HCT116 (cell line): ENCODE results near the gene P4HA1.

Experiments used
- CBX3 ChIP-seq: IDR thresholded peaks from 2 replicates; pipeline ENCODE4 v1.6.1; 2012; ENCODE audit warnings: low read depth
- ELF1 ChIP-seq: IDR thresholded peaks from 2 replicates; pipeline ENCODE4 v1.6.1; 2012; ENCODE audit warnings: low read depth, borderline replicate concordance
- EZH2 ChIP-seq: fragments of 200-600 bp; sonication (generic); IDR thresholded peaks from 2 replicates; pipeline ENCODE4 v1.6.1; 2017; ENCODE audit warnings: antibody characterized with exemption, mixed run types
- FOSL1 ChIP-seq: IDR thresholded peaks from 2 replicates; pipeline ENCODE4 v1.6.1; 2012; ENCODE audit warnings: low read depth
- POLR2A ChIP-seq: IDR thresholded peaks from 2 replicates; pipeline ENCODE4 v1.7.0; 2011; ENCODE audit warnings: borderline replicate concordance; ENCODE audit not compliant: insufficient read depth, insufficient read length; ENCODE audit errors: extremely low read depth
- POLR2AphosphoS5 ChIP-seq: IDR thresholded peaks from 2 replicates; pipeline ENCODE4 v1.6.1; 2011; ENCODE audit warnings: mild to moderate bottlenecking, low read depth, low read length, moderate library complexity
- RAD21 ChIP-seq: IDR thresholded peaks from 2 replicates; pipeline ENCODE4 v1.6.1; 2012; ENCODE audit warnings: low read depth, mild to moderate bottlenecking
- SP1 ChIP-seq: IDR thresholded peaks from 2 replicates; pipeline ENCODE4 v1.6.1; 2012; ENCODE audit warnings: low read depth
- SRF ChIP-seq: IDR thresholded peaks from 2 replicates; pipeline ENCODE4 v1.6.1; 2012; ENCODE audit warnings: low read depth
- YY1 ChIP-seq: IDR thresholded peaks from 2 replicates; pipeline ENCODE4 v1.6.1; 2011; ENCODE audit warnings: low read length, low read depth, moderate library complexity, mild to moderate bottlenecking; ENCODE audit not compliant: insufficient replicate concordance; ENCODE audit errors: extremely low read depth
- ZNF274 ChIP-seq: fragments of 200-500 bp; sonication (Bioruptor generic); IDR thresholded peaks from 2 replicates; pipeline ENCODE4 v1.6.1; 2014; ENCODE audit warnings: mild to moderate bottlenecking, low read depth, low read length, inconsistent platforms
- TF ChIP-seq, protein P1 (sequence below): IDR thresholded peaks from 2 replicates; pipeline ENCODE4 v1.6.1; 2012; ENCODE audit warnings: low read depth
- TF ChIP-seq, protein P2 (sequence below): IDR thresholded peaks from 2 replicates; pipeline ENCODE4 v1.6.1; 2012
- TF ChIP-seq, protein P3 (sequence below), 3 experiments: fragments of 200-600 bp in 1 of 3; sonication (generic) in 1 of 3; IDR thresholded peaks in 2 of 3; conservative IDR thresholded peaks in 1 of 3; 2 replicates each; pipeline ENCODE4 v1.5.1; 2012 to 2017; ENCODE audit warnings: low read depth in 2 of 3, low read length in 2 of 3, antibody characterized with exemption in 1 of 3, borderline replicate concordance in 1 of 3, control low read depth in 1 of 3, mild to moderate bottlenecking in 1 of 3, mixed read lengths in 1 of 3, mixed run types in 1 of 3, moderate library complexity in 1 of 3; ENCODE audit not compliant: insufficient read depth in 1 of 3

DNA sequence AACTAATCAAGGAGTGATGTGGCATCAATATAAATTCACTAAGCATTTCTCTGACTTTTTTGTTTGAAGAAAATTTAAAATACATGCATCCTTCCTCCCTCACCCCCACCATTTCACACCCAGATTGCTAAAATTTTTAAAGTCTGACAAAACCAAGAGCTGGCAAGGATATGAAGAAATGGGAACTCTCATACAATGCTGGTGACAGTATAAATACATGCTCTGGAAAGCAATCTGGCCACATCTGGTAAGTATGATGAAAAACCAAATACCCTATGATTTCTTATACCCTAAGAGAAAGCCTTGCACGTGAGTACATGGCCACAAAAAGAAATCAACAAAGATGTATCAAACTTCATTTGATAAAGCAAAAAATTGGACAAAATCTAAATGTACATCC is 31.2 kb downstream of the P4HA1 start:
- TF ChIP-seq, protein P1, sequence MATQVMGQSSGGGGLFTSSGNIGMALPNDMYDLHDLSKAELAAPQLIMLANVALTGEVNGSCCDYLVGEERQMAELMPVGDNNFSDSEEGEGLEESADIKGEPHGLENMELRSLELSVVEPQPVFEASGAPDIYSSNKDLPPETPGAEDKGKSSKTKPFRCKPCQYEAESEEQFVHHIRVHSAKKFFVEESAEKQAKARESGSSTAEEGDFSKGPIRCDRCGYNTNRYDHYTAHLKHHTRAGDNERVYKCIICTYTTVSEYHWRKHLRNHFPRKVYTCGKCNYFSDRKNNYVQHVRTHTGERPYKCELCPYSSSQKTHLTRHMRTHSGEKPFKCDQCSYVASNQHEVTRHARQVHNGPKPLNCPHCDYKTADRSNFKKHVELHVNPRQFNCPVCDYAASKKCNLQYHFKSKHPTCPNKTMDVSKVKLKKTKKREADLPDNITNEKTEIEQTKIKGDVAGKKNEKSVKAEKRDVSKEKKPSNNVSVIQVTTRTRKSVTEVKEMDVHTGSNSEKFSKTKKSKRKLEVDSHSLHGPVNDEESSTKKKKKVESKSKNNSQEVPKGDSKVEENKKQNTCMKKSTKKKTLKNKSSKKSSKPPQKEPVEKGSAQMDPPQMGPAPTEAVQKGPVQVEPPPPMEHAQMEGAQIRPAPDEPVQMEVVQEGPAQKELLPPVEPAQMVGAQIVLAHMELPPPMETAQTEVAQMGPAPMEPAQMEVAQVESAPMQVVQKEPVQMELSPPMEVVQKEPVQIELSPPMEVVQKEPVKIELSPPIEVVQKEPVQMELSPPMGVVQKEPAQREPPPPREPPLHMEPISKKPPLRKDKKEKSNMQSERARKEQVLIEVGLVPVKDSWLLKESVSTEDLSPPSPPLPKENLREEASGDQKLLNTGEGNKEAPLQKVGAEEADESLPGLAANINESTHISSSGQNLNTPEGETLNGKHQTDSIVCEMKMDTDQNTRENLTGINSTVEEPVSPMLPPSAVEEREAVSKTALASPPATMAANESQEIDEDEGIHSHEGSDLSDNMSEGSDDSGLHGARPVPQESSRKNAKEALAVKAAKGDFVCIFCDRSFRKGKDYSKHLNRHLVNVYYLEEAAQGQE, result no peak
- no peak for TF ChIP-seq RAD21
- no peak for TF ChIP-seq POLR2AphosphoS5
- TF ChIP-seq, protein P2, sequence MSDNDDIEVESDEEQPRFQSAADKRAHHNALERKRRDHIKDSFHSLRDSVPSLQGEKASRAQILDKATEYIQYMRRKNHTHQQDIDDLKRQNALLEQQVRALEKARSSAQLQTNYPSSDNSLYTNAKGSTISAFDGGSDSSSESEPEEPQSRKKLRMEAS, result no peak
- no peak for TF ChIP-seq ELF1
- no peak for TF ChIP-seq ZNF274
- TF ChIP-seq, protein P3, sequence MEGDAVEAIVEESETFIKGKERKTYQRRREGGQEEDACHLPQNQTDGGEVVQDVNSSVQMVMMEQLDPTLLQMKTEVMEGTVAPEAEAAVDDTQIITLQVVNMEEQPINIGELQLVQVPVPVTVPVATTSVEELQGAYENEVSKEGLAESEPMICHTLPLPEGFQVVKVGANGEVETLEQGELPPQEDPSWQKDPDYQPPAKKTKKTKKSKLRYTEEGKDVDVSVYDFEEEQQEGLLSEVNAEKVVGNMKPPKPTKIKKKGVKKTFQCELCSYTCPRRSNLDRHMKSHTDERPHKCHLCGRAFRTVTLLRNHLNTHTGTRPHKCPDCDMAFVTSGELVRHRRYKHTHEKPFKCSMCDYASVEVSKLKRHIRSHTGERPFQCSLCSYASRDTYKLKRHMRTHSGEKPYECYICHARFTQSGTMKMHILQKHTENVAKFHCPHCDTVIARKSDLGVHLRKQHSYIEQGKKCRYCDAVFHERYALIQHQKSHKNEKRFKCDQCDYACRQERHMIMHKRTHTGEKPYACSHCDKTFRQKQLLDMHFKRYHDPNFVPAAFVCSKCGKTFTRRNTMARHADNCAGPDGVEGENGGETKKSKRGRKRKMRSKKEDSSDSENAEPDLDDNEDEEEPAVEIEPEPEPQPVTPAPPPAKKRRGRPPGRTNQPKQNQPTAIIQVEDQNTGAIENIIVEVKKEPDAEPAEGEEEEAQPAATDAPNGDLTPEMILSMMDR (IDR thresholded peaks at IDR 0.05 in 2 of 3, conservative IDR thresholded peaks at IDR 0.05 in 1 of 3; ENCODE audit: borderline replicate concordance in 1 of 3, insufficient read depth in 1 of 3, low read depth in 2 of 3, low read length in 2 of 3), result no peak
- no peak for TF ChIP-seq SP1
- TF ChIP-seq SRF, result no peak
- TF ChIP-seq EZH2, result no peak
- TF ChIP-seq YY1, result no peak
- no peak for TF ChIP-seq POLR2A
- TF ChIP-seq CBX3, result no peak
- no peak for TF ChIP-seq FOSL1
